ENCODE data around the gene GRAMD4.

DNA sequence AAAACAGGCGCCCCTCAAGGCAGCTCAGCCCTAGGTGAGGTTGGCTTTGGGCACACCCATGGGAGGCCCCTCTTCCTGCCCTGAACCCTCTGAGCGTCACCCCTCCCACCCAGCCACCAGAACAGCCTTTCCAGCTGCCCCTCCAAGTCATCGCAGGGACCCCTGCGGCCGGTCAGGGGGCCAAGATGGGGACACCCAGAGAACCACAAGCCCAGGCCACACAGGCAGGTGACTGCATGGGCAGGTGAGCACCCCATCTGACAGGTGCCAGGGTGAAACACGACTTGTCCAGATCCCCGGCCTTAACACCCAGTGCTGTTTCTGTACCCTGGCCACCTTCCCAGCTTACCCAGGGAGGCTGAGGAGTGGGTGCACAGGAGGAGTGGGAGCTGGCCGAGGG lies 24.6 kb upstream of the GRAMD4 start:
- TF ChIP-seq, protein P1, sequence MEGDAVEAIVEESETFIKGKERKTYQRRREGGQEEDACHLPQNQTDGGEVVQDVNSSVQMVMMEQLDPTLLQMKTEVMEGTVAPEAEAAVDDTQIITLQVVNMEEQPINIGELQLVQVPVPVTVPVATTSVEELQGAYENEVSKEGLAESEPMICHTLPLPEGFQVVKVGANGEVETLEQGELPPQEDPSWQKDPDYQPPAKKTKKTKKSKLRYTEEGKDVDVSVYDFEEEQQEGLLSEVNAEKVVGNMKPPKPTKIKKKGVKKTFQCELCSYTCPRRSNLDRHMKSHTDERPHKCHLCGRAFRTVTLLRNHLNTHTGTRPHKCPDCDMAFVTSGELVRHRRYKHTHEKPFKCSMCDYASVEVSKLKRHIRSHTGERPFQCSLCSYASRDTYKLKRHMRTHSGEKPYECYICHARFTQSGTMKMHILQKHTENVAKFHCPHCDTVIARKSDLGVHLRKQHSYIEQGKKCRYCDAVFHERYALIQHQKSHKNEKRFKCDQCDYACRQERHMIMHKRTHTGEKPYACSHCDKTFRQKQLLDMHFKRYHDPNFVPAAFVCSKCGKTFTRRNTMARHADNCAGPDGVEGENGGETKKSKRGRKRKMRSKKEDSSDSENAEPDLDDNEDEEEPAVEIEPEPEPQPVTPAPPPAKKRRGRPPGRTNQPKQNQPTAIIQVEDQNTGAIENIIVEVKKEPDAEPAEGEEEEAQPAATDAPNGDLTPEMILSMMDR (IDR thresholded peaks at IDR 0.05; ENCODE audit: poor library complexity), result no peak
- TF ChIP-seq EZH2 (IDR thresholded peaks at IDR 0.05; ENCODE audit: borderline replicate concordance) (no peak), EZH2phosphoT487 (IDR thresholded peaks at IDR 0.05; ENCODE audit: low read depth, severe bottlenecking, unreplicated experiment) (no peak)
